A549 (cell line): ENCODE results near the gene PRKAB2.

Experiments
- ESRRA ChIP-seq: fragments of 150-350 bp; IDR thresholded peaks from 2 replicates; pipeline ENCODE4 v1.6.1; 2014; ENCODE audit warnings: mild to moderate bottlenecking, low read length, borderline replicate concordance
- JUN ChIP-seq, 2 experiments: fragments of >200 bp; sonication (Bioruptor Twin); formaldehyde crosslinking; IDR thresholded peaks; 2 replicates in 1 of 2; 3 replicates in 1 of 2; pipeline ENCODE4 v1.6.1; 2016 to 2017
- JUNB ChIP-seq: fragments of >200 bp; sonication (Bioruptor Twin); formaldehyde crosslinking; IDR thresholded peaks from 2 replicates; pipeline ENCODE4 v1.6.1; 2016
- POLR2A ChIP-seq: IDR thresholded peaks from 2 replicates; pipeline ENCODE4 v1.6.1; 2012; ENCODE audit warnings: mild to moderate bottlenecking, low read length
- POLR2AphosphoS2 ChIP-seq: conservative IDR thresholded peaks from 2 replicates; pipeline ENCODE4 v1.6.1; 2012; ENCODE audit warnings: low read length, improper control_type of control experiment, inconsistent platforms
- ZFP36 ChIP-seq: fragments of 450-650 bp; IDR thresholded peaks from 2 replicates; pipeline ENCODE4 v1.6.1; 2014; ENCODE audit warnings: borderline replicate concordance; ENCODE audit not compliant: partially characterized antibody
- TF ChIP-seq, protein P1 (sequence below): fragments of >200 bp; sonication (Bioruptor Twin); formaldehyde crosslinking; IDR thresholded peaks from 3 replicates; pipeline ENCODE4 v1.5.1; 2016
- TF ChIP-seq, protein P2 (sequence below): IDR thresholded peaks from 2 replicates; pipeline ENCODE4 v1.6.1; 2012
- TF ChIP-seq, protein P3 (sequence below): fragments of 250-450 bp; sonication (Bioruptor Pico); IDR thresholded peaks from 2 replicates; pipeline ENCODE4 v1.5.0; 2021; ENCODE audit warnings: mild to moderate bottlenecking, moderate library complexity, borderline replicate concordance

DNA sequence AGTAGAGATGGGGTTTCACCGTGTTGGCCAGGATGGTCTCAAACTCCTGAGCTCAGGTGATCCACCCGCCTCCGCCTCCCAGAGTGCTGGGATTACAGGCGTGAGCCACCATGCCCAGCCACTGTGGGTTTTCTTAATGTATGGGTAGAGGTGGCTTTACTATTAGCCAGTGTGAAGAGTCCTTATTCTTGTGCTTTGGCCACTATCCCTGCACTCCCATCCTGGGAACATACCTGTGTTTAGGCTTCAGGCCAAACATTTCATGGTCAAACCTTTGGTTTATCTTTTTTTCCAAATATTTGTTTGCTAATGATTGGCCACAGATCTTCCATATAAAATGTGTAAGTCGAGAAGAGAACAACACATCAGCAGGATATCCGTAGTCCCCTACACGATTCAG is 36.3 kb upstream of the PRKAB2 start:
- TF ChIP-seq, protein P1, sequence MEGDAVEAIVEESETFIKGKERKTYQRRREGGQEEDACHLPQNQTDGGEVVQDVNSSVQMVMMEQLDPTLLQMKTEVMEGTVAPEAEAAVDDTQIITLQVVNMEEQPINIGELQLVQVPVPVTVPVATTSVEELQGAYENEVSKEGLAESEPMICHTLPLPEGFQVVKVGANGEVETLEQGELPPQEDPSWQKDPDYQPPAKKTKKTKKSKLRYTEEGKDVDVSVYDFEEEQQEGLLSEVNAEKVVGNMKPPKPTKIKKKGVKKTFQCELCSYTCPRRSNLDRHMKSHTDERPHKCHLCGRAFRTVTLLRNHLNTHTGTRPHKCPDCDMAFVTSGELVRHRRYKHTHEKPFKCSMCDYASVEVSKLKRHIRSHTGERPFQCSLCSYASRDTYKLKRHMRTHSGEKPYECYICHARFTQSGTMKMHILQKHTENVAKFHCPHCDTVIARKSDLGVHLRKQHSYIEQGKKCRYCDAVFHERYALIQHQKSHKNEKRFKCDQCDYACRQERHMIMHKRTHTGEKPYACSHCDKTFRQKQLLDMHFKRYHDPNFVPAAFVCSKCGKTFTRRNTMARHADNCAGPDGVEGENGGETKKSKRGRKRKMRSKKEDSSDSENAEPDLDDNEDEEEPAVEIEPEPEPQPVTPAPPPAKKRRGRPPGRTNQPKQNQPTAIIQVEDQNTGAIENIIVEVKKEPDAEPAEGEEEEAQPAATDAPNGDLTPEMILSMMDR: no peak
- no peak for TF ChIP-seq POLR2A
- TF ChIP-seq ESRRA: no peak
- TF ChIP-seq POLR2AphosphoS2: no peak
- TF ChIP-seq, protein P2, sequence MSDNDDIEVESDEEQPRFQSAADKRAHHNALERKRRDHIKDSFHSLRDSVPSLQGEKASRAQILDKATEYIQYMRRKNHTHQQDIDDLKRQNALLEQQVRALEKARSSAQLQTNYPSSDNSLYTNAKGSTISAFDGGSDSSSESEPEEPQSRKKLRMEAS: no peak
- TF ChIP-seq JUN (IDR thresholded peaks at IDR 0.05): no peak
- TF ChIP-seq, protein P3, sequence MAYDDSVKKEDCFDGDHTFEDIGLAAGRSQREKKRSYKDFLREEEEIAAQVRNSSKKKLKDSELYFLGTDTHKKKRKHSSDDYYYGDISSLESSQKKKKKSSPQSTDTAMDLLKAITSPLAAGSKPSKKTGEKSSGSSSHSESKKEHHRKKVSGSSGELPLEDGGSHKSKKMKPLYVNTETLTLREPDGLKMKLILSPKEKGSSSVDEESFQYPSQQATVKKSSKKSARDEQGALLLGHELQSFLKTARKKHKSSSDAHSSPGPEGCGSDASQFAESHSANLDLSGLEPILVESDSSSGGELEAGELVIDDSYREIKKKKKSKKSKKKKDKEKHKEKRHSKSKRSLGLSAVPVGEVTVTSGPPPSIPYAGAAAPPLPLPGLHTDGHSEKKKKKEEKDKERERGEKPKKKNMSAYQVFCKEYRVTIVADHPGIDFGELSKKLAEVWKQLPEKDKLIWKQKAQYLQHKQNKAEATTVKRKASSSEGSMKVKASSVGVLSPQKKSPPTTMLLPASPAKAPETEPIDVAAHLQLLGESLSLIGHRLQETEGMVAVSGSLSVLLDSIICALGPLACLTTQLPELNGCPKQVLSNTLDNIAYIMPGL (CRISPR knock-in tag): no peak
- no peak for TF ChIP-seq JUNB
- TF ChIP-seq ZFP36: no peak
